IMR-90 (cell line): ENCODE data around the gene COL9A3. TPM values are rescaled to one million over a fixed set of nuclear protein-coding genes. Genes with fewer than 3 reads are reported as not detected.

Source experiments
- ATAC-seq: fragments of 200-7000 bp; cut with Tn5 transposase; 2 replicates; pipeline ENCODE4 v1.9.1; 2020; ENCODE audit warnings: low read depth, mild to moderate bottlenecking, moderate library complexity
- BruUV-seq: library from RNA; stranded (reverse); fragments of 400-500 nt; replicated peaks from 2 replicates; lab custom pipeline; 2021; lab: Mats Ljungman, UMichigan
- CTCF ChIA-PET: fragments of 300-600 bp; formaldehyde crosslinking; extraction: SDS; loops from one replicate; lab custom pipeline; 2021; ENCODE audit warnings: antibody characterized with exemption; lab: Yijun Ruan, JAX
- POLR2A ChIA-PET: fragments of 300-600 bp; sonication (Branson Sonifier 250); formaldehyde crosslinking; loops from one replicate; lab custom pipeline; 2022; ENCODE audit warnings: antibody characterized with exemption; ENCODE audit not compliant: unreplicated experiment; lab: Charles Lee
- DNase-seq: peaks from one replicate; pipeline ENCODE4 v3.0.0; 2013
- H2AFZ ChIP-seq: replicated peaks from 2 replicates; pipeline ENCODE3; 2013; ENCODE audit warnings: low read length, mild to moderate bottlenecking; ENCODE audit not compliant: poor library complexity
- H2AK5ac ChIP-seq: 2 replicates; pipeline ENCODE4 v1.6.1; 2013; ENCODE audit warnings: low read depth, low read length, inconsistent platforms
- H2AK9ac ChIP-seq: replicated peaks from 2 replicates; pipeline ENCODE3; 2013; ENCODE audit warnings: mild to moderate bottlenecking, low read depth, low read length, moderate library complexity; ENCODE audit not compliant: poor library complexity
- H2BK120ac ChIP-seq: 2 replicates; pipeline ENCODE4 v1.6.1; 2013; ENCODE audit warnings: low read depth, low read length, inconsistent platforms
- H2BK15ac ChIP-seq: 3 replicates; pipeline ENCODE4 v1.6.1; 2013; ENCODE audit warnings: low read depth, low read length, inconsistent platforms
- H2BK20ac ChIP-seq: 2 replicates; pipeline ENCODE4 v1.6.1; 2013; ENCODE audit warnings: low read depth, mild to moderate bottlenecking, inconsistent platforms, low read length, moderate library complexity
- H2BK5ac ChIP-seq: 2 replicates; pipeline ENCODE4 v1.6.1; 2013; ENCODE audit warnings: mild to moderate bottlenecking, low read depth, low read length, inconsistent platforms; ENCODE audit not compliant: poor library complexity, severe bottlenecking
- H3K14ac ChIP-seq: replicated peaks from 2 replicates; pipeline ENCODE4 v1.6.1; 2013; ENCODE audit warnings: low read depth, low read length, inconsistent platforms
- H3K18ac ChIP-seq: 2 replicates; pipeline ENCODE4 v1.6.1; 2013; ENCODE audit warnings: low read depth, low read length, control low read depth
- H3K23ac ChIP-seq: 2 replicates; pipeline ENCODE4 v1.6.1; 2013; ENCODE audit warnings: low read depth, low read length, inconsistent platforms
- H3K27ac ChIP-seq: 2 replicates; pipeline ENCODE4 v1.5.1; 2013; ENCODE audit warnings: mild to moderate bottlenecking, control low read depth, low read length; ENCODE audit not compliant: insufficient read depth
- H3K27me3 ChIP-seq: 2 replicates; pipeline ENCODE4 v1.6.1; 2013; ENCODE audit warnings: low read length; ENCODE audit not compliant: control insufficient read depth, insufficient read depth
- H3K36me3 ChIP-seq: 2 replicates; pipeline ENCODE4 v1.6.1; 2013; ENCODE audit warnings: low read length, mixed read lengths; ENCODE audit not compliant: control insufficient read depth, insufficient read depth
- H3K4ac ChIP-seq: 2 replicates; pipeline ENCODE4 v1.6.1; 2013; ENCODE audit warnings: low read depth, low read length, inconsistent platforms
- H3K4me1 ChIP-seq: 2 replicates; pipeline ENCODE4 v1.6.1; 2013; ENCODE audit warnings: low read length, mixed read lengths; ENCODE audit not compliant: control insufficient read depth, insufficient read depth
- H3K4me2 ChIP-seq: 2 replicates; pipeline ENCODE4 v1.6.1; 2013; ENCODE audit warnings: low read depth, mild to moderate bottlenecking, control low read depth, low read length, moderate library complexity
- H3K4me3 ChIP-seq: 2 replicates; pipeline ENCODE4 v1.5.1; 2013; ENCODE audit warnings: low read depth, mild to moderate bottlenecking, control low read depth, low read length, moderate library complexity; ENCODE audit not compliant: insufficient read depth
- H3K56ac ChIP-seq: 2 replicates; pipeline ENCODE4 v1.6.1; 2013; ENCODE audit warnings: low read length, inconsistent platforms; ENCODE audit not compliant: insufficient read depth; ENCODE audit errors: extremely low read depth
- H3K79me1 ChIP-seq, 2 experiments: 2 replicates each; pipeline ENCODE4 v1.6.1; 2013; ENCODE audit warnings: low read length in 2 of 2, inconsistent platforms in 1 of 2, low read depth in 1 of 2
- H3K9ac ChIP-seq: 2 replicates; pipeline ENCODE4 v1.6.1; 2013; ENCODE audit warnings: low read depth, low read length, control low read depth
- H3K9me1 ChIP-seq: 2 replicates; pipeline ENCODE4 v1.6.1; 2013; ENCODE audit warnings: low read length, inconsistent platforms; ENCODE audit not compliant: insufficient read depth
- H3K9me3 ChIP-seq: 2 replicates; pipeline ENCODE4 v1.6.1; 2013; ENCODE audit warnings: low read length; ENCODE audit not compliant: control insufficient read depth, insufficient read depth
- H4K20me1 ChIP-seq: 2 replicates; pipeline ENCODE4 v1.6.1; 2013; ENCODE audit warnings: low read length, inconsistent platforms; ENCODE audit not compliant: insufficient read depth
- H4K5ac ChIP-seq: 2 replicates; pipeline ENCODE4 v1.6.1; 2013; ENCODE audit warnings: mild to moderate bottlenecking, low read depth, low read length, control low read depth
- H4K8ac ChIP-seq, 2 experiments: 2 replicates each; pipeline ENCODE4 v1.6.1; 2013; ENCODE audit warnings: low read depth in 2 of 2, low read length in 2 of 2, control low read depth in 1 of 2, inconsistent platforms in 1 of 2
- H4K91ac ChIP-seq: 2 replicates; pipeline ENCODE4 v1.6.1; 2013; ENCODE audit warnings: low read depth, low read length, inconsistent platforms; ENCODE audit not compliant: insufficient read depth
- CEBPB ChIP-seq: IDR thresholded peaks from 2 replicates; pipeline ENCODE4 v1.6.1; 2012; ENCODE audit warnings: low read depth, low read length, improper control_type of control experiment
- CHD1 ChIP-seq: IDR thresholded peaks from 2 replicates; pipeline ENCODE4 v1.6.1; 2012; ENCODE audit warnings: low read depth, low read length, improper control_type of control experiment
- CTCF ChIP-seq: conservative IDR thresholded peaks from 2 replicates; pipeline ENCODE4 v1.5.1; 2012; ENCODE audit warnings: mild to moderate bottlenecking, low read depth, low read length, improper control_type of control experiment
- MAFK ChIP-seq: IDR thresholded peaks from 2 replicates; pipeline ENCODE4 v1.6.1; 2012; ENCODE audit warnings: low read depth, low read length, improper control_type of control experiment
- MAZ ChIP-seq: IDR thresholded peaks from 2 replicates; pipeline ENCODE4 v1.6.1; 2012; ENCODE audit warnings: low read depth, mild to moderate bottlenecking, low read length, improper control_type of control experiment, moderate library complexity, borderline replicate concordance
- NFE2L2 ChIP-seq: fragments of 150-350 bp; IDR thresholded peaks from 2 replicates; pipeline ENCODE4 v1.6.1; 2016; ENCODE audit warnings: low read depth, mild to moderate bottlenecking, low read length
- RAD21 ChIP-seq: IDR thresholded peaks from 2 replicates; pipeline ENCODE4 v1.6.1; 2012; ENCODE audit warnings: low read length, improper control_type of control experiment
- RFX5 ChIP-seq: IDR thresholded peaks from 2 replicates; pipeline ENCODE4 v1.8.0; 2012; ENCODE audit warnings: low read depth, mild to moderate bottlenecking, low read length, moderate library complexity
- WGBS, 2 experiments: methylation state at CpG; one replicate each; pipeline versions ENCODE4 v1.1.5 to v1.1.7; 2013; ENCODE audit warnings: missing lambda C conversion rate in 2 of 2; ENCODE audit not compliant: insufficient read length in 1 of 2; ENCODE audit errors: extremely low coverage in 2 of 2; 5-methylcytosine and 5-hydroxymethylcytosine counted together
- dilution Hi-C: fragments of 300-500 bp; cut with HindIII; formaldehyde crosslinking; loops from one replicate; pipeline ENCODE4 v1.14.3; 2018; ENCODE audit warnings: low sequenced_read_pairs; ENCODE audit not compliant: unreplicated experiment
- in situ Hi-C: fragments of 300-500 bp; cut with MboI; formaldehyde crosslinking; loops from 3 replicates; pipeline ENCODE4 v1.14.3; 2019; ENCODE audit warnings: low sequenced_read_pairs, inconsistent platforms, mixed read lengths
- intact Hi-C: fragments of 100-400 bp; cut with micrococcal nuclease; formaldehyde crosslinking; loops from 2 replicates; pipeline ENCODE4 v1.10.0; 2022
- polyA plus RNA-seq, 3 experiments: library from polyadenylated mRNA; depleted of rRNA; stranded (reverse); fragments of >200 nt; gene quantifications; 2 replicates each; pipeline ENCODE4 v1.2.3, GENCODE V29; 2012; ENCODE audit warnings: low replicate concordance in 1 of 3
- total RNA-seq: library from RNA; depleted of rRNA; stranded (reverse); fragments of >200 nt; gene quantifications from 2 replicates; pipeline ENCODE4 v1.2.3, GENCODE V29; 2012
- TF ChIP-seq, protein P1 (sequence below): fragments of 150-350 bp; IDR thresholded peaks from 2 replicates; pipeline ENCODE4 v1.6.1; 2016; ENCODE audit warnings: low read depth, mild to moderate bottlenecking, low read length, moderate library complexity, borderline replicate concordance

COL9A3 gene
- total and polyA plus RNA-seq, 2 of the 4 experiments (the other 2 are of a cell fraction), result 0.36 to 1.4 TPM

- ChIA-PET POLR2A (no interaction called here), CTCF (no interaction called here)
- Histone ChIP-seq H2BK15ac (no peak overlapping the region), H3K4me1 (peaks cover 8% of the 10 kb centered on the region), H2AK9ac (no peak overlapping the region), H3K79me1 (peaks cover 16 to 31% of the 10 kb centered on the region in 2 experiments), H3K27me3 (peaks cover 13% of the 10 kb centered on the region), H3K14ac (no peak overlapping the region), H3K23ac (no peak overlapping the region), H2AFZ (no peak overlapping the region), H4K91ac (no peak overlapping the region), H2AK5ac (no peak overlapping the region), H3K4ac (no peak overlapping the region), H3K9me1 (no peaks in the 10 kb centered on the region), H3K4me2 (no peak overlapping the region), H4K20me1 (peaks cover 45% of the 10 kb centered on the region), H3K4me3 (no peak overlapping the region), H3K27ac (no peak overlapping the region), H3K36me3 (peaks cover 48% of the 10 kb centered on the region), H3K18ac (no peak overlapping the region), H2BK5ac (no peak overlapping the region), H4K8ac (no peak overlapping the region), H4K5ac (no peak overlapping the region), H3K56ac (no peak overlapping the region), H3K9ac (no peak overlapping the region), H2BK120ac (no peak overlapping the region), H3K9me3 (no peaks in the 10 kb centered on the region), H2BK20ac (no peak overlapping the region)
- intact Hi-C loops (no loop called here), dilution Hi-C loops (no loop called here), in situ Hi-C loops (no loop called here)
- no TSS peak for BruUV-seq
- no peak for DNase-seq
- no peak for ATAC-seq
- WGBS, 2 experiments, result no CpG with 5 or more reads among the region's 10 CpGs
- TF ChIP-seq CEBPB (no peak), RFX5 (no peak), CTCF (no peak), MAFK (no peak), MAZ (no peak), RAD21 (no peak), NFE2L2 (no peak), CHD1 (no peak)
- TF ChIP-seq, protein P1, sequence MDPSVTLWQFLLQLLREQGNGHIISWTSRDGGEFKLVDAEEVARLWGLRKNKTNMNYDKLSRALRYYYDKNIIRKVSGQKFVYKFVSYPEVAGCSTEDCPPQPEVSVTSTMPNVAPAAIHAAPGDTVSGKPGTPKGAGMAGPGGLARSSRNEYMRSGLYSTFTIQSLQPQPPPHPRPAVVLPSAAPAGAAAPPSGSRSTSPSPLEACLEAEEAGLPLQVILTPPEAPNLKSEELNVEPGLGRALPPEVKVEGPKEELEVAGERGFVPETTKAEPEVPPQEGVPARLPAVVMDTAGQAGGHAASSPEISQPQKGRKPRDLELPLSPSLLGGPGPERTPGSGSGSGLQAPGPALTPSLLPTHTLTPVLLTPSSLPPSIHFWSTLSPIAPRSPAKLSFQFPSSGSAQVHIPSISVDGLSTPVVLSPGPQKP, result no peak
These were observed 5.1 kb upstream of the COL9A3 start for GRCh38 chr20:62811720-62812119.
